Measurements from ENCODE around the gene OGFR. TPM values are rescaled to one million over a fixed set of nuclear protein-coding genes. Genes with fewer than 3 reads are reported as not detected.

OGFR gene
- total RNA-seq, 1 experiment from 2014 or later = 31.0 TPM

DNA sequence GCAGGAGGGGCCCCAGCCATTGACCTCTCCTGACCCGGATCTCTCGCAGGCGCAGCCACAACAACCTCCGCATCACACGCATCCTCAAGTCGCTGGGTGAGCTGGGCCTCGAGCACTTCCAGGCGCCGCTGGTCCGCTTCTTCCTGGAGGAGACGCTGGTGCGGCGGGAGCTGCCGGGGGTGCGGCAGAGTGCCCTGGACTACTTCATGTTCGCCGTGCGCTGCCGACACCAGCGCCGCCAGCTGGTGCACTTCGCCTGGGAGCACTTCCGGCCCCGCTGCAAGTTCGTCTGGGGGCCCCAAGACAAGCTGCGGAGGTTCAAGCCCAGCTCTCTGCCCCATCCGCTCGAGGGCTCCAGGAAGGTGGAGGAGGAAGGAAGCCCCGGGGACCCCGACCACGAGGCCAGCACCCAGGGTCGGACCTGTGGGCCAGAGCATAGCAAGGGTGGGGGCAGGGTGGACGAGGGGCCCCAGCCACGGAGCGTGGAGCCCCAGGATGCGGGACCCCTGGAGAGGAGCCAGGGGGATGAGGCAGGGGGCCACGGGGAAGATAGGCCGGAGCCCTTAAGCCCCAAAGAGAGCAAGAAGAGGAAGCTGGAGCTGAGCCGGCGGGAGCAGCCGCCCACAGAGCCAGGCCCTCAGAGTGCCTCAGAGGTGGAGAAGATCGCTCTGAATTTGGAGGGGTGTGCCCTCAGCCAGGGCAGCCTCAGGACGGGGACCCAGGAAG, 7.7 kb downstream of the OGFR start:
- no peak overlapping the region for H3K27ac Mint-ChIP-seq (ENCODE audit: low read depth, unreplicated experiment)
- no peak for DNase-seq (ENCODE audit: unreplicated experiment)
- peaks cover 37% of the 10 kb centered on the region for H3K36me3 Mint-ChIP-seq (ENCODE audit: insufficient read depth, unreplicated experiment)
- no peaks in the 10 kb centered on the region for H3K9me3 Mint-ChIP-seq (ENCODE audit: unreplicated experiment)
- H3K4me3 Mint-ChIP-seq (ENCODE audit: unreplicated experiment) = no peak overlapping the region
- TF ChIP-seq, protein P1, sequence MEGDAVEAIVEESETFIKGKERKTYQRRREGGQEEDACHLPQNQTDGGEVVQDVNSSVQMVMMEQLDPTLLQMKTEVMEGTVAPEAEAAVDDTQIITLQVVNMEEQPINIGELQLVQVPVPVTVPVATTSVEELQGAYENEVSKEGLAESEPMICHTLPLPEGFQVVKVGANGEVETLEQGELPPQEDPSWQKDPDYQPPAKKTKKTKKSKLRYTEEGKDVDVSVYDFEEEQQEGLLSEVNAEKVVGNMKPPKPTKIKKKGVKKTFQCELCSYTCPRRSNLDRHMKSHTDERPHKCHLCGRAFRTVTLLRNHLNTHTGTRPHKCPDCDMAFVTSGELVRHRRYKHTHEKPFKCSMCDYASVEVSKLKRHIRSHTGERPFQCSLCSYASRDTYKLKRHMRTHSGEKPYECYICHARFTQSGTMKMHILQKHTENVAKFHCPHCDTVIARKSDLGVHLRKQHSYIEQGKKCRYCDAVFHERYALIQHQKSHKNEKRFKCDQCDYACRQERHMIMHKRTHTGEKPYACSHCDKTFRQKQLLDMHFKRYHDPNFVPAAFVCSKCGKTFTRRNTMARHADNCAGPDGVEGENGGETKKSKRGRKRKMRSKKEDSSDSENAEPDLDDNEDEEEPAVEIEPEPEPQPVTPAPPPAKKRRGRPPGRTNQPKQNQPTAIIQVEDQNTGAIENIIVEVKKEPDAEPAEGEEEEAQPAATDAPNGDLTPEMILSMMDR (IDR thresholded peaks at IDR 0.05; ENCODE audit: unreplicated experiment) = no peak
- ChIA-PET CTCF (interaction anchor here (0.6 kb wide), 2 partner anchors 312 to 422 kb away, joined by 3 read pairs; no protein-coding TSS in a partner anchor), POLR2A (interaction anchor here (0.8 kb wide), 1 partner anchor 997 kb away, joined by 3 read pairs; no protein-coding TSS in a partner anchor)
- no peaks in the 10 kb centered on the region for H3K4me1 Mint-ChIP-seq (ENCODE audit: insufficient read depth, unreplicated experiment)
- no TSS peak for BruUV-seq (replicated peaks)
- no peaks in the 10 kb centered on the region for H3K27me3 Mint-ChIP-seq (ENCODE audit: insufficient read depth, unreplicated experiment)
- intact Hi-C loops (cut with micrococcal nuclease) = no loop called here

DNA sequence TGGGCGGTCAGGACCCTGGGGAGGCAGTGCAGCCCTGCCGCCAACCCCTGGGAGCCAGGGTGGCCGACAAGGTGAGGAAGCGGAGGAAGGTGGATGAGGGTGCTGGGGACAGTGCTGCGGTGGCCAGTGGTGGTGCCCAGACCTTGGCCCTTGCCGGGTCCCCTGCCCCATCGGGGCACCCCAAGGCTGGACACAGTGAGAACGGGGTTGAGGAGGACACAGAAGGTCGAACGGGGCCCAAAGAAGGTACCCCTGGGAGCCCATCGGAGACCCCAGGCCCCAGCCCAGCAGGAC, 8.2 kb downstream of the OGFR start:
- ChIA-PET POLR2A (interaction anchor here (0.8 kb wide), 1 partner anchor 998 kb away, joined by 3 read pairs; no protein-coding TSS in a partner anchor), CTCF (no interaction called here)
- intact Hi-C loops (cut with micrococcal nuclease) = no loop called here
- Mint-ChIP-seq H3K4me1 (ENCODE audit: insufficient read depth, unreplicated experiment) (no peaks in the 10 kb centered on the region), H3K9me3 (ENCODE audit: unreplicated experiment) (no peaks in the 10 kb centered on the region), H3K36me3 (ENCODE audit: insufficient read depth, unreplicated experiment) (peaks cover 37% of the 10 kb centered on the region), H3K27ac (ENCODE audit: low read depth, unreplicated experiment) (no peak overlapping the region), H3K4me3 (ENCODE audit: unreplicated experiment) (no peak overlapping the region), H3K27me3 (ENCODE audit: insufficient read depth, unreplicated experiment) (no peaks in the 10 kb centered on the region)
- DNase-seq (ENCODE audit: unreplicated experiment) = no peak
- BruUV-seq (replicated peaks) = no TSS peak
- TF ChIP-seq, protein P1 (IDR thresholded peaks at IDR 0.05; ENCODE audit: unreplicated experiment) = no peak

DNA sequence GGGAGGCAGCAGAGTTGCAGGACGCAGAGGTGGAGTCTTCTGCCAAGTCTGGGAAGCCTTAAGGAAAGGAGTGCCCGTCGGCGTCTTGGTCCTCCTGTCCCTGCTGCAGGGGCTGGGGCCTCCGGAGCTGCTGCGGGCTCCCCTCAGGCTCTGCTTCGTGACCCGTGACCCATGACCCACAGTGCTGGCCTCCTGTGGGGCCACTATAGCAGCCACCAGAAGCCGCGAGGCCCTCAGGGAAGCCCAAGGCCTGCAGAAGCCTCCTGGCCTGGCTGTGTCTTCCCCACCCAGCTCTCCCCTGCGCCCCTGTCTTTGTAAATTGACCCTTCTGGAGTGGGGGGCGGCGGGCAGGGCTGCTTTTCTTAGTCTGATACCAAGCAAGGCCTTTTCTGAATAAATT, 9.0 kb downstream of the OGFR start:
- POLR2A ChIA-PET = interaction anchor here (0.8 to 1.2 kb wide), 2 partner anchors 8 to 11 kb away, joined by 3 read pairs; no protein-coding TSS in a partner anchor

DNA sequence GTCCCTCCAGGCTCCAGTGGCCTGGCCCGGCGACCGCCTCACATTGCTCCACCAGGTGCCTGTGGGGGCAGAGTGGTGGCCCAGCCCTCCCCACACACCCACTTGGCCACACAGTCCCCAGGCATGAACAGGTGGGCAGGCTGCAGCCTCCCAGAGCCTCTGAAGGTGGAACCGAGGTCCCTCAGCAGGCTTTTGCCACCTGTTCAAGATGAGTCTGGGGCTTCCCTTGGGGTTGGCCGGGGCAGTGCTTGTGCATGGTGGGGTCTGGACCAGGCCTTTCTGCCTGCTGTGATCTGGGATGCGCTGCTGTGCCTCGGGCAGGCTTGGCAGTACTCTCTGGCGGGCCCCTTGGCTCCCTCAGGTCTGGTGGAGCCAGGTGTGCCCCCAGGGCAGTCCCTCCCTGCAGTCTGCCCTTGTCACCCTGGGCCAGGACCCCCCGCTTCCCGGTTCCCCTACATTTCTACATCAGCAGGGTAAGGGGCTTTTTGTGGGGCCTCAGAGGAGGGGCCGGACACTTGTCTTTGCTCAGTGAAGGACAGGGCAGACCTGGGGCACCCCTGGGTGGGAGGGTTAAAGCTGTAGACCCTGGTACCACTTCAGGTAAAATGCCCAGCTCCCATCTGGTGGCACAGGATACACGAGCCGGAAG, 9.5 kb downstream of the OGFR start:
- intact Hi-C loops (cut with micrococcal nuclease) = no loop called here
- Mint-ChIP-seq H3K4me3 (ENCODE audit: unreplicated experiment) (no peak overlapping the region), H3K36me3 (ENCODE audit: insufficient read depth, unreplicated experiment) (peaks cover 26% of the 10 kb centered on the region), H3K27me3 (ENCODE audit: insufficient read depth, unreplicated experiment) (no peaks in the 10 kb centered on the region), H3K9me3 (ENCODE audit: unreplicated experiment) (no peaks in the 10 kb centered on the region), H3K4me1 (ENCODE audit: insufficient read depth, unreplicated experiment) (peaks cover 7% of the 10 kb centered on the region), H3K27ac (ENCODE audit: low read depth, unreplicated experiment) (no peak overlapping the region)
- TF ChIP-seq, protein P1 (IDR thresholded peaks at IDR 0.05; ENCODE audit: unreplicated experiment) = no peak
- BruUV-seq (replicated peaks) = no TSS peak
- DNase-seq (ENCODE audit: unreplicated experiment) = no peak
- CTCF ChIA-PET = no interaction called here
- POLR2A ChIA-PET = interaction anchor here (0.8 to 1.2 kb wide), 3 partner anchors 9 to 20 kb away, joined by 3 read pairs; no protein-coding TSS in a partner anchor

More for the DNA sequence above, 9.0 kb downstream of the OGFR start:
- CTCF ChIA-PET = no interaction called here
- Mint-ChIP-seq H3K4me1 (ENCODE audit: insufficient read depth, unreplicated experiment) (peaks cover 4% of the 10 kb centered on the region), H3K27ac (ENCODE audit: low read depth, unreplicated experiment) (no peak overlapping the region), H3K4me3 (ENCODE audit: unreplicated experiment) (no peak overlapping the region), H3K36me3 (ENCODE audit: insufficient read depth, unreplicated experiment) (peaks cover 32% of the 10 kb centered on the region), H3K9me3 (ENCODE audit: unreplicated experiment) (no peaks in the 10 kb centered on the region), H3K27me3 (ENCODE audit: insufficient read depth, unreplicated experiment) (no peaks in the 10 kb centered on the region)
- no peak for DNase-seq (ENCODE audit: unreplicated experiment)
- TF ChIP-seq, protein P1 (IDR thresholded peaks at IDR 0.05; ENCODE audit: unreplicated experiment) = no peak
- intact Hi-C loops (cut with micrococcal nuclease) = no loop called here
- no TSS peak for BruUV-seq (replicated peaks)
